HL-60 (cell line): ENCODE results near the gene PBX1.

Experiments
- DNase-seq, 2 experiments: peaks; one replicate each; pipeline ENCODE4 v3.0.0-alpha.2; 2010 to 2020; ENCODE audit warnings: low read depth in 1 of 2, low spot score in 1 of 2
- H3K27ac ChIP-seq: fragments of 250-450 bp; sonication (Bioruptor Pico); replicated peaks from 2 replicates; pipeline ENCODE4 v1.5.1; 2020; ENCODE audit warnings: mild to moderate bottlenecking, moderate library complexity
- H3K27me3 ChIP-seq: fragments of 250-450 bp; sonication (Bioruptor Pico); 2 replicates; pipeline ENCODE4 v1.5.1; 2021; ENCODE audit warnings: mild to moderate bottlenecking, moderate library complexity; ENCODE audit not compliant: insufficient read depth, poor library complexity, severe bottlenecking
- H3K4me3 ChIP-seq: replicated peaks from 2 replicates; pipeline ENCODE4 v1.5.1; 2011; ENCODE audit warnings: mild to moderate bottlenecking, control low read depth, low read length; ENCODE audit not compliant: insufficient read depth
- GABPA ChIP-seq: IDR thresholded peaks from 2 replicates; pipeline ENCODE4 v1.6.1; 2012; ENCODE audit warnings: low read depth
- POLR2AphosphoS5 ChIP-seq: IDR thresholded peaks from 2 replicates; pipeline ENCODE4 v1.6.1; 2012; ENCODE audit warnings: low read depth
- SPI1 ChIP-seq: IDR thresholded peaks from 2 replicates; pipeline ENCODE4 v1.6.1; 2012; ENCODE audit warnings: low read depth, mild to moderate bottlenecking, borderline replicate concordance
- TF ChIP-seq, protein P1 (sequence below): IDR thresholded peaks from one replicate; pipeline ENCODE4 v1.5.1; 2011; ENCODE audit warnings: low read length, control low read depth, inconsistent platforms; ENCODE audit not compliant: insufficient read depth
- TF ChIP-seq, protein P2 (sequence below): IDR thresholded peaks from 2 replicates; pipeline ENCODE4 v1.6.1; 2012; ENCODE audit warnings: low read depth; ENCODE audit not compliant: insufficient replicate concordance

Gene PBX1

DNA sequence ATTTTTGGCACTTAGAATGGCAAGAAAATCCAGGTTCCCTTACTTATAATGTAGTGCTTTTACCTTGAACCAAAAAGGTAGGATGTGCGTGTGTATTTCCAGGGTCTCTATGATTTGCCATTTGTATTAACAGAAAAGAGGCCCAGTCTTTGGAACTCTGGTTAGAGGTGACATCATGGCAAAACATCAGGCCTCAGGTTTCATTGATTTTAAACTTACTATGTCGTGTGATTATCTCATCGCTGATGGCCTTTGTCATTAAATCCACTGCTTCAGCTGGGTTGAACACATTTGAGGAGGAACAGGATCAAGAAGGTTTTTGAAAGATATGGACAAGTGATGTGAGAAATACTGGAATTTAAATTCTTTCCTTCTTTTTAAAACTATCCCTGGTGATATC lies 95.2 kb downstream of the PBX1 start:
- TF ChIP-seq, protein P1, sequence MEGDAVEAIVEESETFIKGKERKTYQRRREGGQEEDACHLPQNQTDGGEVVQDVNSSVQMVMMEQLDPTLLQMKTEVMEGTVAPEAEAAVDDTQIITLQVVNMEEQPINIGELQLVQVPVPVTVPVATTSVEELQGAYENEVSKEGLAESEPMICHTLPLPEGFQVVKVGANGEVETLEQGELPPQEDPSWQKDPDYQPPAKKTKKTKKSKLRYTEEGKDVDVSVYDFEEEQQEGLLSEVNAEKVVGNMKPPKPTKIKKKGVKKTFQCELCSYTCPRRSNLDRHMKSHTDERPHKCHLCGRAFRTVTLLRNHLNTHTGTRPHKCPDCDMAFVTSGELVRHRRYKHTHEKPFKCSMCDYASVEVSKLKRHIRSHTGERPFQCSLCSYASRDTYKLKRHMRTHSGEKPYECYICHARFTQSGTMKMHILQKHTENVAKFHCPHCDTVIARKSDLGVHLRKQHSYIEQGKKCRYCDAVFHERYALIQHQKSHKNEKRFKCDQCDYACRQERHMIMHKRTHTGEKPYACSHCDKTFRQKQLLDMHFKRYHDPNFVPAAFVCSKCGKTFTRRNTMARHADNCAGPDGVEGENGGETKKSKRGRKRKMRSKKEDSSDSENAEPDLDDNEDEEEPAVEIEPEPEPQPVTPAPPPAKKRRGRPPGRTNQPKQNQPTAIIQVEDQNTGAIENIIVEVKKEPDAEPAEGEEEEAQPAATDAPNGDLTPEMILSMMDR, result no peak
- no peak for TF ChIP-seq GABPA
- no peak for TF ChIP-seq SPI1
- TF ChIP-seq, protein P2, sequence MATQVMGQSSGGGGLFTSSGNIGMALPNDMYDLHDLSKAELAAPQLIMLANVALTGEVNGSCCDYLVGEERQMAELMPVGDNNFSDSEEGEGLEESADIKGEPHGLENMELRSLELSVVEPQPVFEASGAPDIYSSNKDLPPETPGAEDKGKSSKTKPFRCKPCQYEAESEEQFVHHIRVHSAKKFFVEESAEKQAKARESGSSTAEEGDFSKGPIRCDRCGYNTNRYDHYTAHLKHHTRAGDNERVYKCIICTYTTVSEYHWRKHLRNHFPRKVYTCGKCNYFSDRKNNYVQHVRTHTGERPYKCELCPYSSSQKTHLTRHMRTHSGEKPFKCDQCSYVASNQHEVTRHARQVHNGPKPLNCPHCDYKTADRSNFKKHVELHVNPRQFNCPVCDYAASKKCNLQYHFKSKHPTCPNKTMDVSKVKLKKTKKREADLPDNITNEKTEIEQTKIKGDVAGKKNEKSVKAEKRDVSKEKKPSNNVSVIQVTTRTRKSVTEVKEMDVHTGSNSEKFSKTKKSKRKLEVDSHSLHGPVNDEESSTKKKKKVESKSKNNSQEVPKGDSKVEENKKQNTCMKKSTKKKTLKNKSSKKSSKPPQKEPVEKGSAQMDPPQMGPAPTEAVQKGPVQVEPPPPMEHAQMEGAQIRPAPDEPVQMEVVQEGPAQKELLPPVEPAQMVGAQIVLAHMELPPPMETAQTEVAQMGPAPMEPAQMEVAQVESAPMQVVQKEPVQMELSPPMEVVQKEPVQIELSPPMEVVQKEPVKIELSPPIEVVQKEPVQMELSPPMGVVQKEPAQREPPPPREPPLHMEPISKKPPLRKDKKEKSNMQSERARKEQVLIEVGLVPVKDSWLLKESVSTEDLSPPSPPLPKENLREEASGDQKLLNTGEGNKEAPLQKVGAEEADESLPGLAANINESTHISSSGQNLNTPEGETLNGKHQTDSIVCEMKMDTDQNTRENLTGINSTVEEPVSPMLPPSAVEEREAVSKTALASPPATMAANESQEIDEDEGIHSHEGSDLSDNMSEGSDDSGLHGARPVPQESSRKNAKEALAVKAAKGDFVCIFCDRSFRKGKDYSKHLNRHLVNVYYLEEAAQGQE, result no peak
- TF ChIP-seq POLR2AphosphoS5, result no peak
- H3K27ac ChIP-seq, result no peak overlapping the region
- H3K4me3 ChIP-seq, result no peak overlapping the region
- no peaks in the 10 kb centered on the region for H3K27me3 ChIP-seq
- DNase-seq, result no peak

DNA sequence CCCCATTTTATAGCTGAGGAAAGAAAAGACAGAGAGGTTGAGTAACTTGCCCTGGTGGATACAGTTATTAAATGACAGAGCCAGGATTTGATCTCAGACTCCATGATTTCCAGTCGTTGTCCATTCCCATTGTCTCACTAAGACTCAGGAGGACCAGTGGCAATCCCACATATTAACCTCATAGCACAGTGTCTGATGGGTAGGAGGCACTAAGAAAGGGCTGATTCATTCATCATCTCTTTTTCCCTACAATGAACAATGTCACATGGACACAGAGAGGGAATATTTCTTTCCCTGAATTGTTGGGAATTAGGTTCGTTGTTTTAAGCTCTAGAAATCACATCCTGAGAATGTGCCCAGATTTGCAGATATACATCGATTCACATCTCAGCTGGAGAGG lies 99.9 kb downstream of the PBX1 start:
- no peak for DNase-seq
- H3K27ac ChIP-seq, result no peak overlapping the region
- TF ChIP-seq GABPA (no peak), SPI1 (no peak), POLR2AphosphoS5 (no peak)
- TF ChIP-seq, protein P1, result no peak
- TF ChIP-seq, protein P2, result no peak
- no peaks in the 10 kb centered on the region for H3K27me3 ChIP-seq
- H3K4me3 ChIP-seq, result no peak overlapping the region

DNA sequence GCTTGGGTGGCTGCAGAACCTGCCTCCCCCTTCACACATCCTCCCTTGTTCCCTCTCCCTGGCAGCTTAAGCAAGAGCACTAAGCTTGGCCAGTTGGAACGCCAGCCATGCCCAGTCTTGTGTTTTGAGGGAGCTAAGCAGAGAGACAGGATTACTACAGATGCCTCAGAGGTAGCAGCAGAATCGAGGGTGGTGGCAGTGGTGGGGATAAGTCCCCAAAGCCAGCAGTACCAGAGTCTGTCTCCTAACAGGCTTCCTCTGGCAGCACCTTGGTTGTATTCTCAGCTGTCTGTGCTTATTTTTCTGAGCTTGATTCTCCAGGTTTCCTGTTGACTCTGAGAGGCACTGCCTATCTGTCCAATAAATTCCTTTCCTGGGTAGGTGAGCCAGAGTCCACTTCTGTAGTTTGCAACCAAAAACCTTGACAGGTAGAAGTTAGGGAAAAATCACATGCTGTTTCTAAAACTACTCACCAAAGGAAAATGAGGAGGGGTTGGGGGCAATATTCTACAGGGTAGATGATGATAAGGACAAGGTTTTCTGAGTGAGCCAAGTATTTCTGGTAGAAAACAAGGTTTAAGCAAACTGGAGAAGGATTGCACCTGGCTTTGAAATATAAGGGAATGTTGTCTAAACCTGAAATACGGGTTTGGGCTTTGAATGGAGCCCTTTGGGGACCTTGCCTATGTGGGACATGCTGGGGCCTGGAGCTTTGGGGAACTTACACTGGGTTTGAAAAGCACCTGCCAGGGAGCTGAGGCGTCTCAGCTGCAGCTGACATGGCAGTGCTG lies 100.8 kb downstream of the PBX1 start:
- Histone ChIP-seq H3K27ac (no peak overlapping the region), H3K4me3 (no peak overlapping the region), H3K27me3 (no peaks in the 10 kb centered on the region)
- TF ChIP-seq SPI1 (no peak), GABPA (no peak), POLR2AphosphoS5 (no peak)
- TF ChIP-seq, protein P1, result no peak
- TF ChIP-seq, protein P2, result no peak
- no peak for DNase-seq
